NB4 (cell line): Measurements from ENCODE around the gene HTR2A.

Experiments used
- DNase-seq: peaks from one replicate; pipeline ENCODE4 v3.0.0; 2010; ENCODE audit warnings: low read depth
- H3K4me3 ChIP-seq: one replicate; pipeline ENCODE4 v1.5.1; 2011; ENCODE audit warnings: mild to moderate bottlenecking, low read depth, low read length, moderate library complexity
- MYC ChIP-seq: IDR thresholded peaks from 2 replicates; pipeline ENCODE4 v1.6.1; 2011; ENCODE audit warnings: low read depth, low read length
- POLR2A ChIP-seq: IDR thresholded peaks from 2 replicates; pipeline ENCODE4 v1.6.1; 2011; ENCODE audit warnings: mild to moderate bottlenecking; ENCODE audit not compliant: insufficient read length; ENCODE audit errors: extremely low read depth
- TF ChIP-seq, protein P1 (sequence below): IDR thresholded peaks from 2 replicates; pipeline ENCODE4 v1.6.1; 2011; ENCODE audit warnings: low read depth, low read length
- TF ChIP-seq, protein P2 (sequence below): IDR thresholded peaks from one replicate; pipeline ENCODE4 v1.5.1; 2012; ENCODE audit warnings: low read depth, low read length

Gene HTR2A

DNA sequence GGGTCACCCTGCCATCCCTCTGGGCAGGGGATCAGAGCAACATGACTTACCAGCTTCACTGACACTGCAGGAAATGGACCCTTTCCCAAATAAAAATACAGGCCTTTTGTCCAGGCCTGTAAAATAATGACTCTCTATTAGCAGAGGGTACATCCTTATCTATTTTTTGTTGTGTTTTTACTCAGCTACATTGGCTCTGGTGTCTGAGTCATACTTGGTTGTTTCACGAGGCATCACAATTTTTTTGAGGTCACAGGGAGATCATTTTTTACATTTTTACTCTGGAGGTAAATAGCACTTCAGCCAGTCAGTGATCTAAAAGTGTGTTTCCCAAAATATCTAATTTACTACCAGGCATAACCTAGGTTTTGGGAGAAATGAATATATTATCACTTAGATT, 6.9 kb upstream of the HTR2A start:
- no peak overlapping the region for H3K4me3 ChIP-seq
- TF ChIP-seq MYC: no peak
- TF ChIP-seq, protein P1, sequence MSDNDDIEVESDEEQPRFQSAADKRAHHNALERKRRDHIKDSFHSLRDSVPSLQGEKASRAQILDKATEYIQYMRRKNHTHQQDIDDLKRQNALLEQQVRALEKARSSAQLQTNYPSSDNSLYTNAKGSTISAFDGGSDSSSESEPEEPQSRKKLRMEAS: no peak
- no peak for TF ChIP-seq POLR2A
- TF ChIP-seq, protein P2, sequence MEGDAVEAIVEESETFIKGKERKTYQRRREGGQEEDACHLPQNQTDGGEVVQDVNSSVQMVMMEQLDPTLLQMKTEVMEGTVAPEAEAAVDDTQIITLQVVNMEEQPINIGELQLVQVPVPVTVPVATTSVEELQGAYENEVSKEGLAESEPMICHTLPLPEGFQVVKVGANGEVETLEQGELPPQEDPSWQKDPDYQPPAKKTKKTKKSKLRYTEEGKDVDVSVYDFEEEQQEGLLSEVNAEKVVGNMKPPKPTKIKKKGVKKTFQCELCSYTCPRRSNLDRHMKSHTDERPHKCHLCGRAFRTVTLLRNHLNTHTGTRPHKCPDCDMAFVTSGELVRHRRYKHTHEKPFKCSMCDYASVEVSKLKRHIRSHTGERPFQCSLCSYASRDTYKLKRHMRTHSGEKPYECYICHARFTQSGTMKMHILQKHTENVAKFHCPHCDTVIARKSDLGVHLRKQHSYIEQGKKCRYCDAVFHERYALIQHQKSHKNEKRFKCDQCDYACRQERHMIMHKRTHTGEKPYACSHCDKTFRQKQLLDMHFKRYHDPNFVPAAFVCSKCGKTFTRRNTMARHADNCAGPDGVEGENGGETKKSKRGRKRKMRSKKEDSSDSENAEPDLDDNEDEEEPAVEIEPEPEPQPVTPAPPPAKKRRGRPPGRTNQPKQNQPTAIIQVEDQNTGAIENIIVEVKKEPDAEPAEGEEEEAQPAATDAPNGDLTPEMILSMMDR: no peak
- DNase-seq: no peak

DNA sequence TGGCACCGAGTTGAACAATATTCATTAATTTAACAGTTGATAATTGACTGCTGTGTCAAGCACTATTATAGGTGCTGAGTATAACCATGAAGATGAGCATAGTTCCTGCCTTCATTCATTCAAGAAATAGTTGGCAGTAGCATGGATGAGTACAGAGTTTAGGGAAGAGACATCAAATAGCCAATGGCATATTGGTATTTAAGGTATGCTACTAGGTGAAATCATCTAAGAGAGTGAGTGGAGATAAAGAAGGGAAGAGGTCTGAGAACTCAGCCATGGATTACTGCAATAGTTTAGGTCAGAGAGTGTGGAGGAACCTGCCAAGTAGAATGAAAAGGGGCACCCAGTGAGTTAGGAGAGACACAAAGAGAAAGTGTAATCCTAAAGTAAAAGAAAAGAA, 4.9 kb upstream of the HTR2A start:
- no peak overlapping the region for H3K4me3 ChIP-seq
- TF ChIP-seq, protein P2: no peak
- TF ChIP-seq, protein P1: no peak
- TF ChIP-seq POLR2A: no peak
- TF ChIP-seq MYC: no peak
- no peak for DNase-seq

DNA sequence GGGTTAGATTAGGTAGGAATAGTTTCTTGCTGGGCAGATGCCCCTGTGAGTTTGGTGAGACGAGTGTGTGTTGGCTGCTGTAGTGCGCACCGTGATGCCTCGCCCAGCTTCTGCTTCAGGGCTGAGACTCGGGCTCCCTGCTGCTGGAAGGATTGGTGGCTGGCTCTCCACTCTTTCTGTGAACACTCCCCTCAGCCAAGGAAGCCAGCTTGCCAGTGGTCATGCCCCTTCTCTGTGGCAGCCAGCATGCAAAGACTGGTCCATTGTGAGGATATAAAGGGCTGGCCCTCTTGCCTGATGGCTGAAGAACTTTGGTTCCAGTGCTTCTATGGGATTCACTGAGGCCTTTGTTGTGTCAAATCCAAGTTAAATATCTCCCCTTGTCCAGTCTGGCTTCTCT, 2.9 kb upstream of the HTR2A start:
- H3K4me3 ChIP-seq: no peak overlapping the region
- DNase-seq: no peak
- TF ChIP-seq, protein P2: no peak
- TF ChIP-seq, protein P1: no peak
- TF ChIP-seq MYC: no peak

DNA sequence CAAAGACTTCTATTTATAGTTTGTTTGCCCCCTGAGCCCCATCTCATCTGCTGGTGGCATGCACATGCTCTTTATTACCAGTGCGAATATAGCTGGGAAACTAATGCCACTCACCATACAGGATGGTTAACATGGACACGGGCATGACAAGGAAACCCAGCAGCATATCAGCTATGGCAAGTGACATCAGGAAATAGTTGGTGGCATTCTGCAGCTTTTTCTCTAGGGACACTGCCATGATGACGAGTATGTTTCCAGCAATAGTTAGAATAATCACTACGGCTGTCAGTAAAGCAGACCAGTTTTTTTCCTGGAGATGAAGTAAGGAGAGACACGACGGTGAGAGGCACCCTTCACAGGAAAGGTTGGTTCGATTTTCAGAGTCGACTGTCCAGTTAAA, 1.5 kb downstream of the HTR2A start:
- no peak overlapping the region for H3K4me3 ChIP-seq
- TF ChIP-seq POLR2A: no peak
- TF ChIP-seq, protein P1: no peak
- TF ChIP-seq MYC: no peak
- TF ChIP-seq, protein P2: no peak
- DNase-seq: no peak

DNA sequence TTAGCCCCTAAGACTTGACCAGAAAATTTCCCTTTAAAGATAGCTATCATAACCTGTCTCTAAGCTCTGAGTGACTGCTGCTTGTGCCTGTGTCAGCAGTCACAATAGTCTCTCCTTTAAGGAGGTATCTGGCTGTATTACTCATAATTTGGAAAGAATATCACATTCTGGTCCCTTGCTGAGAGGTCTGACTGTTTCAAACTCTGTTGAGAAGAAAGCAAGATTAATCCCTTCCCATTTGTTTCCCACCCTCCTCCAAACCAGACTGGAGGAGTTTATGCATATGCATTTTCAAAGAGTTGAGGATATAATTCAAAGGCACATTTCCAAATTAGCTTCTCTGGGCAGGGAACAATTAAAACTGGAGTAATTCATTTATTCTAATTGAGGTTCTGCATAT, 2.3 kb downstream of the HTR2A start:
- no peak for DNase-seq
- H3K4me3 ChIP-seq: no peak overlapping the region
- no peak for TF ChIP-seq MYC
- TF ChIP-seq, protein P2: no peak
- TF ChIP-seq POLR2A: no peak
- TF ChIP-seq, protein P1: no peak
